ENCODE results near the gene PRPS1.
"Not testable (repeated sequence)": the region's sequence is repeated elsewhere in the genome, so short reads cannot be mapped to it uniquely, and the experiment has no call there.

The PRPS1 gene

GRCh38 chrX:107674480-107675364 is 46.4 kb downstream of the PRPS1 start:
- DNase-seq (ENCODE audit: low read depth in 1 of 2, low spot score in 1 of 2): no peak

DNA sequence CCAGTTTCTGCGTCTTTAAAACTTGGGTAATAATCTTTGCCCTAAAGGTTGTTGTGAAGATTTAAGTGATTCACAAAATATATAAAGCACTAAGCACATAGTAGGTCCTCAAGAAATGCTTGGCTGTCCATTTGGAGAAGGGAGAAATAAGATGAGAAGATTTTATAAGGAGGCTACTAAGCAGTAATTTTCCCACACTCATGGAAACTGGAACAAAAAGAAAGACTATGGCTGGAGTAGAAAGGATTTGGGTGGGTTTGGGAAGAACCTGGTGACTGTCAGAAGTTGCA is 47.0 kb downstream of the PRPS1 start:
- no peak for DNase-seq (ENCODE audit: low read depth in 1 of 2, low spot score in 1 of 2)

DNA sequence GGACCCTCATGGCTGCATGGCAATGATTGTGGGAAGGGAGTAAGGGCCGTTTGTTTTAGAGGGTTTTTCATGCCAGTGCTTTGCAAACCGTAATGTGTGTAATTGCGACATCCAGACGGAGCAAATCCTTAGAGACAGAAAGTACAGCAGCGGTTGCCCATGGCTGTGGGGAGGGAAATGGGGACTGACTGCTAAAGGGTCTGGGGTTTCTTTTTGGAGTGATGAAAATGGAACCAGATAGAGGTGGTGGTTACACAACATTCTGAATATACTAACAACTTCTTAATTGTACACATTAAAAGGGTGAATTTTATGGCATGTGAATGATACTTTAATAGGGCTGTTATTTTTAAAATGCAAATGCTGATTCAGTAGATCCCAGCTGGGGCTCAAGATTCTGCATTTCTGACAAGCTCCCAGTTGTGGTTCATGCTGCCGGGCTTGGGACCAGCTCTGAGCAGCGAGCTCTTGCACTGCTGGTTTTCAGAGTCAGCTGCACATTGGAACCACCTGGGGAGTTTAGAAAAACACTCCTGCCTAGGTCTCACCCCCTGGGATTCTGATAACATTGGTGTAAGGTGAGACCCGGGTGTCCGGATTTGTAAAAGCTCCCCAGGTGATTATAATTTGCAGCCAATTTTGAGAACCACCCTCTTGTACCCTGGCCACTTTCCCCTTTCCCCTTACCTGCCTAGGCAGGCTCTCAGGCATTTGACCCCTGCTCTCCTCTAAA is 47.7 kb downstream of the PRPS1 start:
- no peak for DNase-seq (ENCODE audit: low read depth in 1 of 2, low spot score in 1 of 2)

- peak; percentile 43 for DNase-seq (ENCODE audit: low read depth in 1 of 2, low spot score in 1 of 2)
Measured at GRCh38 chrX:107676559-107677378, 48.5 kb downstream of the PRPS1 start.

GRCh38 chrX:107677501-107677901 is 49.2 kb downstream of the PRPS1 start:
- DNase-seq (ENCODE audit: low read depth in 1 of 2, low spot score in 1 of 2): no peak

GRCh38 chrX:107677909-107678308 is 49.6 kb downstream of the PRPS1 start:
- DNase-seq (ENCODE audit: low read depth in 1 of 2, low spot score in 1 of 2): no peak

- DNase-seq (ENCODE audit: low read depth in 1 of 2, low spot score in 1 of 2): peak in 1 of 2 donors; percentile 36
Measured at GRCh38 chrX:107678957-107679740, 50.8 kb downstream of the PRPS1 start.

DNA sequence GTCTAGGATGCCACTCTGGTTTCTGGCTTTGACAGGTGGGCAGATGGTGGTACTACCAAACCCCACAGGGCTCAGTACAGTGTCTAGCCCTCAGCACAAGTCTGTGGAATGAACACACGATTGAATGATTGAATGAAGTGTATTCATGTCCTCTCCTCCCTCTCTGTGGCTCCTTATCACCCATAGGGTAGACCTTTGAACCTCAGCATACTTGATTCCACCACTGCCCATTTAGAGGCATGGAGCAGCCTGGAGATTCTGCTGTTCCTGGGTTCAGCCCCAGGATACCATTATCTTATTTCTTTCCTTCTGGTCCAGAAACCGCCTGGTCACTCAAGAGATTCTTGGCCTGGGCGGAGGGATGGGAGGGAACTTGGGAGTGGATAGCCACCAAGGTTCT is 53.9 kb downstream of the PRPS1 start:
- no peak for DNase-seq (ENCODE audit: low read depth in 1 of 2, low spot score in 1 of 2)

DNA sequence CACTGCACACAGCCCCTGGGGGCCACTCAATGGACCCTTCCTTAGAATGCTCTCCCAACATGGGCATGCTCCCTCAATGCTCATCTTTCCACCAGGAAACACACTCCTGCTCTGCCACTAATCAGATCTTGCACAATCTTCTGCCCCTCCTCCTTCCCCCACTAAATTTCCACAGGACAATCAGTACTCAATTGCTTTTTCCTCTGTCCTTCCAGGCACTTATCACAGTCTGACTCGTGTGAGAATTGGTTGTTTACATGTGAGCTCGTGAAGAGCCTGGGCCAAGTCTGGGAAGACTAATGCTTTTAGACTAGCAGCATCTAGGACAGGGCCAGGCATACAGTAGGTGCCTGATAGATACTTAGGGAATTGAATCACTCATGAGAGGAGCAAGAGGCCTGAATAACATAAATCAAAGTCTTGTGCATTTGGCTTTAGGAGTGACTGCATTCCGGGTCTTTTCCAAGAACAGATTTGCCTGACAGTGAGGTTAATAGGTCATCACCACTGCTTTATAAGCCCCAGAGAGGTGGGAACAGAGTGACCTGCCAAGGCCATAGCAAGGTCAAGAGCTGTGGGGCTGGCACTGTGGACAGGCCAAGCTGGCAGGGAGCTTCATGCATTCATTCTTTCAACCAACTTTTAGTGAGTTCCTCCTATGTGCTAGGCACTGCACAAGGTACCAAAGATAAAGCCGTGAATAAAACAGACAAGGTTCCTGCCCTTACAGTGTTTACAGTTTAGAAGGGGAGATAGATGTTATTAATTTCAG is 55.0 kb downstream of the PRPS1 start:
- no peak for DNase-seq (ENCODE audit: low read depth in 1 of 2, low spot score in 1 of 2)

DNA sequence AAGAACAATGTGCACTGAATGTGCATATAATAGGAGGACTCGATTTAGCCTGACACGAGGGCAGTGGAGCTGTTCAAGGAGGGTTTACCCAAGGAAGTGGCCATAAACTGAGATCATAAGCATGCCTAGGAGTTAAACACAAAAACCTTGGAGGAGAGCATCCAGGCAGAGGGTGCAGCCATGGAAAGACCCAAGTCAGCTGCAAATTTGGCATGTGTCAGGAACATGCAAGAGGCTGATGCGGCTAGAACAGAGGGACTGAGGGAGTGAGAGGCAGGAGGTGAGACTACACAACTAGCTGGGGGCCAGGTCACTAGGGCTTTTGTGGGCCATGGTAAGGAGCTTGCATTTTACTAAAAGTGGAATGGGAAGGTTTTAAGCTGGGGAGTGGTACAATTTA is 55.6 kb downstream of the PRPS1 start:
- no peak for DNase-seq (ENCODE audit: low read depth in 1 of 2, low spot score in 1 of 2)

DNA sequence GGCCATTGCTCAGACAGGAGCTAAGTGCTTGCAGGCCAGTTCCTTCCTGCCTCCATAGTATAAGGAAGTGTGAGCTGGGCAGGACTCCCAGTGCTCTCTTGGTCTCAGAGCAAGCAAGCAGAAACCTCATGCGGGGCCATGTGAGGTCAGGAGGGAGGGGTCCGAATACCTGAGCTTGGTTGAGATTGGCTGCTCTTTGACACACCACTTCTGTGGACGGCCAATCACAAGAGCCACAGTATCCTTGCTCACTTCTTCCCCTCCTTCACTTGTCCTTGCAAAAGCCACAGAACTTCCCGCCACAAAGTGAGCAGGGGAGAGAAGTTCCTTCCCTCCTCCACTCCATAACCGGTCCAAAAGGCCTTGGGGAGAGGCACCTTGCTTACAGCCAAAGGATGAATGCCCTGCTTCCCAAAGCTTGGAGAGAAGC is 56.7 kb downstream of the PRPS1 start:
- no peak for DNase-seq (ENCODE audit: low read depth in 1 of 2, low spot score in 1 of 2)

DNA sequence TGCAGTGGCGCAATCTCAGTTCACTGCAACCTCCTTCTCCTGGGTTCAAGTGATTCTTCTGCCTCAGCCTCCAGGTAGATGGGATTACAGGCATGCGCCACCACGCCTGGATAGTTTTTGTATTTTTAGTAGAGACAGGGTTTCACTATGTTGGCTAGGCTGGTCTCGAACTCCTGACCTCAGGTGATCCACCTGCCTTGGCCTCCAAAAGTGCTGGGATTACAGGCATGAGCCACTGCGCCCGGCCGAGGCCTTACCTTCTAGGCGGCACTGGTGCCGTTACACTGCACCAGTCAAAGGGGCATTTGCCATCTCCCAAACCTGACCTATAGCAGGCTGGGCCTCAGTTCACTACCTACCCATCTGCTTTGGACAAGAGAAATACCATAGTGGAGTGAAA is 57.3 kb downstream of the PRPS1 start:
- not testable (repeated sequence) for DNase-seq (ENCODE audit: low read depth in 1 of 2, low spot score in 1 of 2)

GRCh38 chrX:107686026-107686425 is 57.7 kb downstream of the PRPS1 start:
- DNase-seq (ENCODE audit: low read depth in 1 of 2, low spot score in 1 of 2): no peak

- DNase-seq (ENCODE audit: low read depth in 1 of 2, low spot score in 1 of 2): no peak
Measured at GRCh38 chrX:107686792-107687191, 58.5 kb downstream of the PRPS1 start.

GRCh38 chrX:107687445-107687844 is 59.1 kb downstream of the PRPS1 start:
- DNase-seq (ENCODE audit: low read depth in 1 of 2, low spot score in 1 of 2): no peak

GRCh38 chrX:107691024-107691448 is 62.7 kb downstream of the PRPS1 start:
- DNase-seq (ENCODE audit: low read depth in 1 of 2, low spot score in 1 of 2): no peak

DNA sequence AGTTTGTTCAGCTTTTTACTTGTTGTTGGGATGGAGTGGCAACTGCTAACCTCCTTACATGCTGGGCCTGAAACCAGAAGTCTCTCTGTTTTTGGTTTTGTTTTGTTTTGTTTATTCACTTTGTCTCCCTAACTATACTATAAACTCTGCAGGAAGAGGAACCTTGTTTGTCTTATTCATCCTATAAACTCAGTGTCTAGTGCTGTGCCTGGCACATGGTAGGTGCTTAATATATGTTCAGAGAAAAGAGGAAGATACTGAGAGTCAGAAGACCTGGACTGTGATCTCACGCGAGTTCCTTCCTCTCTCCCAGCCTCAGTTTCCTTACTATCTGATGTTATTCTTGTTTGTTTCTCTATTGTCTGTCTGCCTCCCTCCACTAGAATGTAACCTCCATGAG is 71.3 kb downstream of the PRPS1 start:
- DNase-seq (ENCODE audit: low read depth in 1 of 2, low spot score in 1 of 2): no peak

DNA sequence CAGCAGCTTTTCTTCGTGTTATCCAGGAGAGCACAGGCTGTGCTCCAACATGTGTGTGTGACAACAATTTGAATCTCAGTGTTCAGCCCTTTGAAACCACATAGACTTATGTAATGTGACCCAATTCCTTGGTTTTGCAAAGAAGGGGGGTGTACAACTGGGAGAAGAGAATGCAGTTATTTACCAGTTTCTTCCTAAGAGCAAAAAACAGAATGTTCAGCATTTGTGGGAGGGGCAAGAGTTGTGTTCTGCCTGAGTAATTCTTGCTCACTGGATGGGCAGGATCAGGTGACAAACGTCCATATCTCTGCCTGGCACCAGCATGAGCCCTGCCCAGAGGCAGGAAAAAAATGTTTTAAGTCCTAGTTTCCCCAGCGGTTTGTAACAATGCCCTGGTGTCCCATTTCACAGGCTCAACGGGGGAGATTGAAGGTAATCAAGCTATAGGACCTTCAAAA is 72.0 kb downstream of the PRPS1 start:
- DNase-seq (ENCODE audit: low read depth in 1 of 2, low spot score in 1 of 2): no peak

Measured in activated CD4-positive, alpha-beta T cell treated with anti-CD3 and anti-CD28 coated beads, Interleukin-2, amount 50 U/mL, for 24 hours (primary cell).